Measurements from ENCODE around the gene DHX35. TPM values are rescaled to one million over a fixed set of nuclear protein-coding genes. Genes with fewer than 3 reads are reported as not detected.
A peak's percentile ranks its signal among the peaks of the same experiment; 100 is the strongest.

DHX35 gene
- total RNA-seq, 1 experiment from 2014 or later = 11.2 TPM

GRCh38 chr20:39048000-39048696, 86.0 kb downstream of the DHX35 start:
- no peaks in the 10 kb centered on the region for H4K20me1 ChIP-seq (ENCODE audit: insufficient read depth)
- DNase-seq (ENCODE audit: low read depth, low spot score) (peak; percentile 43), ATAC-seq (peak; percentile 81)
- RAD21 ChIA-PET (ENCODE audit: low non-redundant PET in 1 of 2, low total read pairs in 2 of 2, uncharacterized antibody in 2 of 2, unreplicated experiment in 2 of 2) = interaction anchor here in 1 of 2 experiments (0.7 kb wide), 1 partner anchor 223 kb away, joined by 4 read pairs; no protein-coding TSS in a partner anchor
- H3K4me3 ChIP-seq (replicated peaks in 1 of 2; ENCODE audit: low read depth in 1 of 2, low read length in 2 of 2) = no peak overlapping the region
- CTCF ChIA-PET = interaction anchor here (1.3 to 1.4 kb wide), 2 partner anchors 318 to 1915 kb away, joined by 3 read pairs; no protein-coding TSS in a partner anchor
- POLR2A ChIA-PET = no interaction called here
- H3K27me3 ChIP-seq (ENCODE audit: insufficient read depth, low read length) = no peaks in the 10 kb centered on the region
- no TSS peak for BruUV-seq (replicated peaks)
- no peaks in the 10 kb centered on the region for H3K79me2 ChIP-seq (ENCODE audit: insufficient read depth, low read length)
- no peaks in the 10 kb centered on the region for H3K9me2 ChIP-seq (ENCODE audit: insufficient read depth)
- H3K9me3 ChIP-seq (ENCODE audit: control insufficient read depth in 1 of 2, insufficient read depth in 1 of 2, low read depth in 1 of 2, low read length in 2 of 2) = no peaks in the 10 kb centered on the region
- H3K4me2 ChIP-seq (ENCODE audit: low read length) = no peak overlapping the region
- no peak overlapping the region for H2AFZ ChIP-seq (ENCODE audit: low read depth, low read length, poor library complexity, severe bottlenecking)
- intact Hi-C loops (cut with micrococcal nuclease) = loop anchor here (1.0 to 5.0 kb wide), 3 partner anchors 122 to 402 kb away; partner anchors contain the start of gene FAM83D
- peaks cover 4 to 15% of the 10 kb centered on the region in 2 experiments; a peak in 3 of 4 replicates for H3K4me1 ChIP-seq (ENCODE audit: control insufficient read depth in 1 of 2, insufficient read depth in 2 of 2, low read length in 2 of 2)
- H3K36me3 ChIP-seq (ENCODE audit: control insufficient read depth in 1 of 2, insufficient read depth in 2 of 2, low read length in 2 of 2) = no peaks in the 10 kb centered on the region
- no peak overlapping the region for H3K9ac ChIP-seq (ENCODE audit: low read length)
- H3K27ac ChIP-seq (ENCODE audit: low read depth, low read length) = no peak overlapping the region
- TF ChIP-seq ELF1 (IDR thresholded peaks at IDR 0.05; ENCODE audit: borderline replicate concordance, low read depth) (no peak), ATF3 (IDR thresholded peaks at IDR 0.05) (no peak), ZNF274 (IDR thresholded peaks at IDR 0.05; ENCODE audit: low read depth, low read length) (no peak), CTCF (IDR thresholded peaks at IDR 0.05 in 2 of 3, conservative IDR thresholded peaks at IDR 0.05 in 1 of 3; ENCODE audit: borderline replicate concordance in 1 of 3, insufficient read depth in 1 of 3, low read depth in 2 of 3, low read length in 2 of 3) (peak; percentile 81 to 99 (median 97)), SRF (IDR thresholded peaks at IDR 0.05; ENCODE audit: low read depth) (no peak), POLR2AphosphoS5 (IDR thresholded peaks at IDR 0.05; ENCODE audit: low read depth, low read length) (no peak), ZBTB33 (IDR thresholded peaks at IDR 0.05; ENCODE audit: extremely low read depth, insufficient replicate concordance, low read length) (no peak), SIN3A (IDR thresholded peaks at IDR 0.05; ENCODE audit: low read depth) (no peak), FOSL1 (IDR thresholded peaks at IDR 0.05; ENCODE audit: low read depth) (no peak), RAD21 (IDR thresholded peaks at IDR 0.05; ENCODE audit: low read depth) (peak; percentile 92), REST (IDR thresholded peaks at IDR 0.05; ENCODE audit: low read depth) (no peak)

All from HCT116 (cell line).